HepG2 (cell line): Measurements from ENCODE around the gene GPATCH3. TPM values are rescaled to one million over a fixed set of nuclear protein-coding genes. Genes with fewer than 3 reads are reported as not detected.

ENCODE experiments used
- CHD4 ChIP-seq: fragments of 200-600 bp; sonication (generic); IDR thresholded peaks from 2 replicates; pipeline ENCODE4 v1.7.0; 2017; ENCODE audit warnings: mild to moderate bottlenecking, low read length, borderline replicate concordance
- E2F5 ChIP-seq: sonication (generic); formaldehyde crosslinking; conservative IDR thresholded peaks from 2 replicates; pipeline ENCODE4 v1.4.0; 2020; ENCODE audit warnings: missing genetic modification reagents
- GTF2F1 ChIP-seq: fragments of 150-350 bp; IDR thresholded peaks from 2 replicates; pipeline ENCODE4 v1.6.1; 2014; ENCODE audit warnings: low read length
- KAT7 ChIP-seq: IDR thresholded peaks from 2 replicates; pipeline ENCODE4 v1.6.1; 2018; ENCODE audit warnings: borderline replicate concordance, missing compliant biosample characterization
- KAT8 ChIP-seq: IDR thresholded peaks from 2 replicates; pipeline ENCODE4 v1.6.1; 2016; ENCODE audit warnings: missing genetic modification reagents, missing compliant biosample characterization
- KLF15 ChIP-seq: sonication (generic); formaldehyde crosslinking; IDR thresholded peaks from 2 replicates; pipeline ENCODE4 v1.8.1; 2023; ENCODE audit warnings: borderline replicate concordance, mild to moderate bottlenecking, inconsistent platforms, missing genetic modification reagents, mixed read lengths
- NR2F1 ChIP-seq, 2 experiments: fragments of 450-650 bp in 1 of 2; formaldehyde crosslinking in 1 of 2; IDR thresholded peaks; 2 replicates each; pipeline versions ENCODE4 v1.5.0 to v1.6.1; 2016 to 2020; ENCODE audit warnings: mild to moderate bottlenecking in 1 of 2, missing compliant biosample characterization in 1 of 2, missing genetic modification reagents in 1 of 2, moderate library complexity in 1 of 2
- NRL ChIP-seq: sonication (generic); formaldehyde crosslinking; IDR thresholded peaks from 2 replicates; pipeline ENCODE4 v1.5.0; 2020; ENCODE audit warnings: missing genetic modification reagents, mild to moderate bottlenecking, moderate library complexity, borderline replicate concordance
- RARG ChIP-seq: sonication (generic); formaldehyde crosslinking; IDR thresholded peaks from 2 replicates; pipeline ENCODE4 v1.4.0; 2020; ENCODE audit warnings: low read depth, mild to moderate bottlenecking, missing genetic modification reagents
- SP5 ChIP-seq: IDR thresholded peaks from 2 replicates; pipeline ENCODE4 v1.6.1; 2016; ENCODE audit warnings: low read depth, borderline replicate concordance
- TFE3 ChIP-seq: IDR thresholded peaks from 2 replicates; pipeline ENCODE4 v1.6.1; 2016
- ZBTB33 ChIP-seq: sonication (generic); formaldehyde crosslinking; IDR thresholded peaks from 2 replicates; pipeline ENCODE4 v1.4.0; 2020; ENCODE audit warnings: missing genetic modification reagents
- ZFP91 ChIP-seq: sonication (generic); formaldehyde crosslinking; IDR thresholded peaks from 2 replicates; pipeline ENCODE4 v1.9.0; 2022; ENCODE audit warnings: missing genetic modification reagents, mild to moderate bottlenecking, borderline replicate concordance
- ZNF234 ChIP-seq: sonication (generic); formaldehyde crosslinking; conservative IDR thresholded peaks from 2 replicates; pipeline ENCODE4 v1.5.1; 2020; ENCODE audit warnings: mild to moderate bottlenecking, missing genetic modification reagents
- ZNF235 ChIP-seq: sonication (generic); formaldehyde crosslinking; IDR thresholded peaks from 2 replicates; pipeline ENCODE4 v1.8.1; 2023; ENCODE audit warnings: mild to moderate bottlenecking, missing genetic modification reagents, borderline replicate concordance
- ZNF570 ChIP-seq: sonication (generic); formaldehyde crosslinking; IDR thresholded peaks from 2 replicates; pipeline ENCODE4 v1.4.0; 2020; ENCODE audit warnings: mild to moderate bottlenecking, missing genetic modification reagents, borderline replicate concordance
- ZNF615 ChIP-seq: sonication (generic); formaldehyde crosslinking; IDR thresholded peaks from 2 replicates; pipeline ENCODE4 v1.5.0; 2020; ENCODE audit warnings: mild to moderate bottlenecking, missing genetic modification reagents, borderline replicate concordance
- ZNF709 ChIP-seq: sonication (generic); formaldehyde crosslinking; IDR thresholded peaks from 2 replicates; pipeline ENCODE4 v1.5.0; 2020; ENCODE audit warnings: mild to moderate bottlenecking, missing genetic modification reagents
- ZNF749 ChIP-seq: sonication (generic); formaldehyde crosslinking; IDR thresholded peaks from 2 replicates; pipeline ENCODE4 v1.8.0; 2022; ENCODE audit warnings: mild to moderate bottlenecking, missing genetic modification reagents, moderate library complexity, borderline replicate concordance
- ZNF770 ChIP-seq: sonication (generic); formaldehyde crosslinking; IDR thresholded peaks from 2 replicates; pipeline ENCODE4 v1.5.0; 2020; ENCODE audit warnings: mild to moderate bottlenecking, missing genetic modification reagents
- polyA plus RNA-seq, 8 experiments: library from polyadenylated mRNA; depleted of rRNA in 3 of 8; stranded (reverse) in 7 of 8; unstranded in 1 of 8; fragments of >200 nt; fragmentation: Illumina TruSeq in 4 of 8; extraction: Trizol in 4 of 8; gene quantifications; 2 replicates each; pipeline versions ENCODE4 v1.2.1 to v1.2.3, GENCODE V29; 2011 to 2016; ENCODE audit warnings: low read depth in 4 of 8, missing spikeins in 1 of 8, mixed read lengths in 1 of 8; ENCODE audit not compliant: insufficient read depth in 1 of 8
- total RNA-seq, 5 experiments: library from RNA; depleted of rRNA; stranded (reverse); fragments of >200 nt; fragmentation: Illumina TruSeq; extraction: Trizol; gene quantifications; 2 replicates each; pipeline ENCODE4 v1.2.3, GENCODE V29; 2016; ENCODE audit warnings: low read depth in 1 of 5

The GPATCH3 gene
- total and polyA plus RNA-seq, 2 of the 13 experiments (the other 11 are each of a cell fraction or from before 2014, with no cell fraction given) = 8.3 to 11.0 TPM

GRCh38 chr1:26900001-26900814, at the start of gene GPATCH3 (continued):
- TF ChIP-seq ZBTB33 (peak; percentile 52), ZNF709 (CRISPR knock-in tag) (0 out of 2 replicates have a peak, but pooled peaks have one; percentile 65), CHD4 (no peak), ZNF570 (CRISPR knock-in tag) (no peak), TFE3 (CRISPR knock-in tag) (peak; percentile 85), GTF2F1 (no peak), NRL (CRISPR knock-in tag) (peak; percentile 72; the same call in 1 of the 2 replicates), ZNF234 (no peak), ZNF235 (CRISPR knock-in tag) (no peak), ZFP91 (CRISPR knock-in tag) (peak; percentile 84; the same call in 1 of the 2 replicates), ZNF749 (CRISPR knock-in tag) (0 out of 2 replicates have a peak, but pooled peaks have one; percentile 42), ZNF770 (CRISPR knock-in tag) (0 out of 2 replicates have a peak, but pooled peaks have one; percentile 22), KAT8 (CRISPR knock-in tag) (peak; percentile 99), KLF15 (CRISPR knock-in tag) (no peak), RARG (no peak), NR2F1 (CRISPR knock-in tag; IDR thresholded peaks at IDR 0.05) (no peak), KAT7 (CRISPR knock-in tag) (peak; percentile 85; the same call in 1 of the 2 replicates), ZNF615 (CRISPR knock-in tag) (no peak), E2F5 (CRISPR knock-in tag) (no peak), SP5 (no peak)
